GM10248 (cell line): ENCODE data around the gene ZNF175.
"Not testable (repeated sequence)": the region's sequence is repeated elsewhere in the genome, so short reads cannot be mapped to it uniquely, and the experiment has no call there.

Experiments
- CTCF ChIA-PET: fragments of 300-600 bp; sonication (Branson Sonifier 250); formaldehyde crosslinking; extraction: SDS; loops from one replicate; lab custom pipeline; 2021; ENCODE audit warnings: antibody characterized with exemption; lab: Yijun Ruan, JAX
- POLR2A ChIA-PET: fragments of 350-650 bp; sonication (Branson Sonifier 250); formaldehyde crosslinking; extraction: SDS; loops from one replicate; lab custom pipeline; 2020; ENCODE audit warnings: antibody characterized with exemption; lab: Yijun Ruan, JAX
- DNase-seq: peaks from one replicate; pipeline ENCODE4 v3.0.0; 2012; ENCODE audit errors: extremely low spot score
- TF ChIP-seq, protein P1 (sequence below): IDR thresholded peaks from 2 replicates; pipeline ENCODE4 v1.5.1; 2012; ENCODE audit warnings: mild to moderate bottlenecking, low read depth; ENCODE audit errors: extremely low read depth, missing control alignments, control extremely low read depth

The ZNF175 gene

DNA sequence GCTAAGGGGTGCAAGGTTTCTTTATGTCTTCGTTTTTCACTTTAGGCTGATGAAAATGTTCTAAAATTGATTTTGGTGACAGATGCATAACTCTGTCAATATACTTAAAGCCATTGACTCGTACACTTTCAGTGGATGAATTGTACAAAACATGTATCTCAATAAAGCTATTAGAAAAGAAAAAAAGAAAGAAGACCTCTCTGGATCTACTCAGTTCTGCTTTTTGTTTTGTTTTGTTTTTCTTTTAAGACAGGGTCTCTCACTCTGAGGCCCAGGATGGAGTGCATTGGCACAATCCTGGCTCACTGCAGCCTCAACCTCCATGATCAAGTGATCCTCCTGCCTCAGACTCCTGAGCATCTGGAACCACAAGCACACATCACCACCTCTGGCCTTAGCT is 55.6 kb downstream of the ZNF175 start:
- DNase-seq: no peak
- CTCF ChIA-PET: interaction anchor here (1.7 kb wide), 1 partner anchor 9 kb away, joined by 6 read pairs; no protein-coding TSS in a partner anchor
- TF ChIP-seq, protein P1, sequence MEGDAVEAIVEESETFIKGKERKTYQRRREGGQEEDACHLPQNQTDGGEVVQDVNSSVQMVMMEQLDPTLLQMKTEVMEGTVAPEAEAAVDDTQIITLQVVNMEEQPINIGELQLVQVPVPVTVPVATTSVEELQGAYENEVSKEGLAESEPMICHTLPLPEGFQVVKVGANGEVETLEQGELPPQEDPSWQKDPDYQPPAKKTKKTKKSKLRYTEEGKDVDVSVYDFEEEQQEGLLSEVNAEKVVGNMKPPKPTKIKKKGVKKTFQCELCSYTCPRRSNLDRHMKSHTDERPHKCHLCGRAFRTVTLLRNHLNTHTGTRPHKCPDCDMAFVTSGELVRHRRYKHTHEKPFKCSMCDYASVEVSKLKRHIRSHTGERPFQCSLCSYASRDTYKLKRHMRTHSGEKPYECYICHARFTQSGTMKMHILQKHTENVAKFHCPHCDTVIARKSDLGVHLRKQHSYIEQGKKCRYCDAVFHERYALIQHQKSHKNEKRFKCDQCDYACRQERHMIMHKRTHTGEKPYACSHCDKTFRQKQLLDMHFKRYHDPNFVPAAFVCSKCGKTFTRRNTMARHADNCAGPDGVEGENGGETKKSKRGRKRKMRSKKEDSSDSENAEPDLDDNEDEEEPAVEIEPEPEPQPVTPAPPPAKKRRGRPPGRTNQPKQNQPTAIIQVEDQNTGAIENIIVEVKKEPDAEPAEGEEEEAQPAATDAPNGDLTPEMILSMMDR: no peak
- POLR2A ChIA-PET: no interaction called here

DNA sequence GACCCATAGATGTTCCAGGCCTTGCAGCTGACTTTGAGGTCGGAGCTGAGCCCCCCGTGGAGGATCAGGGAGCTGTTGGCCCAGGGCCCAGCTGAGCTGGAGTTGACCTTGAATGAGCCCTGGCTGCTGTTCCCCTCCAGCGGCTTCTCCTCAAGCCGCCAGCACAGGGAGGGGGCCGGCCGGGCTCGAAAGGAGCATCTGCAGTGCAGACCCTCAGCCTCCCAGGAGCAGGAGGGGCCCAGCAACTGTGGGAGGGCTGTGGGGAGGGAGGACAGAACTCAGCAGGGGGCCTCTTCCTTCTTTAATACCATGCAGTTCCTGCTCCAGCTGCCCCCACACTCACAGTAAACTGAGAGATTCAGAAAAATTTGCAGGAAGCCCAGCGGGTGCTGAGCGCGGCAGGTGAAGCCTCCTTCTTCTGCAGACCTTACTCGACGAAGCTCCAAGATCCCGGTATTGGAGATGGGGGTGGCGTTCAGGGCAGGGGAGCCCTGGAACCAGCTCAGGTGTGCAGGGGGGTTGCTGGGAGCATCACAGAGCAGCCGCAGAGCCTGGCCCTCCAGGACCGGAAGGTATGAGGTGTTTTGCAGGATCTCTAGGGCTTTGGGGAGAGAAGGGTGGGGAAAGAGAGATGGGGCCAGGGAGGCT is 56.5 kb downstream of the ZNF175 start:
- ChIA-PET CTCF (interaction anchor here (1.7 kb wide), 1 partner anchor 8 kb away, joined by 6 read pairs; no protein-coding TSS in a partner anchor), POLR2A (no interaction called here)
- DNase-seq: no peak
- TF ChIP-seq, protein P1: no peak

DNA sequence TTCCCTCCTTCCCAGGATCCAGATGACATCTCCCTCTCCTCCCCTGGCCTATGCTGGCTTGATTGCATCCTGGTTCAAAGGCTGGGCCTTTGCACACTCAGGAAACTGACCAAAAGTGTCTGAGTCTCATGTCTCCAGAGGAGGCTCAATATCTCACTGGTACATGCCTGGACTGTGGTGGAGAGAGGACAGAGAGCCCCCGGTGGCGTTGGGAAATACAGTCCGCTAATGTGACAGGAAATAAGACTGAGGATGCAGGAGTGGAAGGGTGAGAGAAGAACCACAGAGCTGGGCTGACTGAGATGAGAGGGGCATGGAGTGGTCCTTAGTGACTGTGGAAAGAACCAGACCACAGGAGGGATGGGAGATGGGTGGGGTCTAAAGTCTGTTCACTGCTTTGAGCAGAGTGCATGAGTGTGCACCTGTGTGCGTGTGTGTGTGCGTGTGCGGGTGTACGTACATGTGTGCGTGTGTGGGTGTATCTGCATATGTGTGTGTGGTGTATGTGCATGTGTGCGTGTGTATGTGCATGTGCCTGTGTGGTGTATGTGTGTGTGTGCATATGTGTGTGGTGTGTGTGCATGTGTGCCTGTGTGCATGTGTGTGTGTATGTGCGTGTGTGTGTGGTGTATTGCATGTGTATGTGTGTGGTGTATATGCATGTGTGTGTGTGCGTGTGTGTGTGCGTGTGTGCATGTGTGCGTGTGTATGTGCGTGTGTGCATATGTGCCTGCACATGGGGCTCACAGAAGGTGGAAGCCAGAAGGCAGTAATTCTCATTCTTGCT is 57.3 kb downstream of the ZNF175 start:
- CTCF ChIA-PET: no interaction called here
- POLR2A ChIA-PET: no interaction called here
- DNase-seq: no peak
- TF ChIP-seq, protein P1: no peak

DNA sequence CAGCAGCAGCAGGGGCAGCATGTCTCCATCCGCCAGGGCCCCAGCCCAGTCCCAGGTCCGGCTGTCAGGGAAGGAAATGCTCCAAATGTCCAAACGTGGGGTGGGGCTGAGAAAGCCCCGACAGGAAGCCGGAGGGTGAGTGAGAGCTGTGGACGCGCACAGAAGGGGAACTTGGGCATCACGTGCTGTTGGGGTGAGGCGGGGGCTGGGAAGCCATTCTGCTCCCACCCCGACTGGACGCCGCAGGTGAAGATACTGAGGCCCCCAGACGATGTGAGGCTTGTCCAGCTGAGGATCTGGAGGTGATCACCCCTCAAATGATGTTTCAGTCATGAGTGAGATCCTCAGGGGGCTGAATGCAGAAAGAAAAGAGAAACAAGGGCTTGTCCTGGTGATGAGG is 59.2 kb downstream of the ZNF175 start, which contains the start of gene SIGLEC5:
SIGLEC5 (minus strand) TSS at position 87 of the 400 bp plus-strand sequence; CDS start at position 21, 66 bp downstream.
- POLR2A ChIA-PET, DNase-seq: not testable (repeated sequence)
- CTCF ChIA-PET: interaction anchor here (1.0 to 1.4 kb wide), 3 partner anchors 9 to 158 kb away, joined by 3 to 5 read pairs (median 3); no protein-coding TSS in a partner anchor

DNA sequence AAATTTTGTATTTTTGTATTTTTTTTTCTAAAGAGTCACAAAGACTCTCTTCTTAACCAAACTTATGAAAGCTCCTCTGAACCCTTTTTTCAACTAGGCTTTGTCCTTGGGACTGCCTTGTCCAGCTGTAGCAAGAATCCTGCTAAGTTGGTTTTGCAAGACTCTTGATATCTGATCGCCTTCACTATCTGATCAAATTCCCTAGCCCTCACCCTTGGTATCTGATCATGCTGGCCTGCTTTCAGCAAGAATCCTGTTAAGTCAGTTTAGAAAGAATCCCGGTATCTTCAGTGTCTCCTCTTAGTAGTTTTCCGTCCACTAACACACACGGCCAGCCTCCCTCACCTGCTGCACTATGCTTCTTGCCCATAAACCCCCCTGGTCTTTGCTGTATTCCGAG is 61.0 kb downstream of the ZNF175 start:
- CTCF ChIA-PET: interaction anchor here (0.7 to 1.3 kb wide), 3 partner anchors 18 to 159 kb away, joined by 3 to 5 read pairs (median 3); no protein-coding TSS in a partner anchor
- TF ChIP-seq, protein P1: no peak
- POLR2A ChIA-PET: no interaction called here
- no peak for DNase-seq

DNA sequence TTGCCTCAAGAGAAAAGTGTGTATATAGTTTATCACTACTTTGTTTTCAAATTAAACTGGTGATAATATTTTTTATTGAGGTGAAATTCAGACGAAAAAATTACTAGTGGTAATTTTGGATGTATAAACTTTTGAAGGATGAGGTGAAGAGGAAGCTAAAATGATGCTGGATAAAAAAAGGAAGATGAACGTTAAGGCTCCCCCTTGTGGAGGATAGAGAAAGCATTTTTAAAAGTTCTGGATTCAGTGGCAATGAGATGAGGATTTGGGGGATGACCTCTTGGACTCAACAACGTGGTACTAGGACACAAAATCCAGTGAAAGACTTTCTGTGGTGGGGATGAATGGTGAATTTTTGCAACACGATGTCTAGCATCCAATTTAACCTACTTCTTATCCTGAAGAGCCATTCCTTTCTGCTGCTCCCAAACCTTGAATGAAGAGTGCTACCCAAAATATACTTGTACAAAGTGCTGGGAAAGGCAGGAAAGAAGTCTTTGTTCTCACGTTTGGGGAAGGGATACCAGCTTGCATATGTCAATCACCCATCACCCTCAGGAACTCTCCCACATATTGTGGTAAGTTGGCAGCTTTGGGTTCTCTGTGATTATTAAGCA is 66.4 kb downstream of the ZNF175 start:
- ChIA-PET POLR2A (interaction anchor here (0.5 kb wide), 1 partner anchor 174 kb away, joined by 5 read pairs; no protein-coding TSS in a partner anchor), CTCF (interaction anchor here (0.7 to 2.4 kb wide), 16 partner anchors 10 to 164 kb away, joined by 3 to 10 read pairs (median 4); no protein-coding TSS in a partner anchor)
- DNase-seq: no peak
- TF ChIP-seq, protein P1: peak; percentile 49
